Smooth muscle cell (in vitro differentiated cells): Measurements from ENCODE around the gene GPR141. TPM values are rescaled to one million over a fixed set of nuclear protein-coding genes. Genes with fewer than 3 reads are reported as not detected.

Experiments
- DNase-seq: peaks from one replicate; lab custom pipeline; 2025; ENCODE audit not compliant: unreplicated experiment; lab: John Stamatoyannopoulos, UW
- H2AFZ ChIP-seq: fragments of 200-600 bp; sonication (generic); 2 replicates; pipeline ENCODE4 v1.6.0; 2016; ENCODE audit warnings: antibody characterized with exemption, low read depth, mild to moderate bottlenecking
- H3F3A ChIP-seq: fragments of 200-600 bp; sonication (generic); 2 replicates; pipeline ENCODE4 v1.6.0; 2017; ENCODE audit warnings: antibody characterized with exemption, low read depth
- H3K27ac ChIP-seq: fragments of 200-600 bp; sonication (generic); 2 replicates; pipeline ENCODE4 v1.5.1; 2016; ENCODE audit warnings: low read depth, mild to moderate bottlenecking
- H3K27me3 ChIP-seq: fragments of 200-600 bp; sonication (generic); 2 replicates; pipeline ENCODE4 v1.6.1; 2016; ENCODE audit warnings: low read depth, mild to moderate bottlenecking
- H3K36me3 ChIP-seq: fragments of 200-600 bp; sonication (generic); 2 replicates; pipeline ENCODE4 v1.5.1; 2016; ENCODE audit warnings: low read depth
- H3K4me1 ChIP-seq: fragments of 200-600 bp; sonication (generic); 2 replicates; pipeline ENCODE4 v1.5.1; 2016; ENCODE audit warnings: low read depth
- H3K4me2 ChIP-seq: fragments of 200-600 bp; sonication (generic); 2 replicates; pipeline ENCODE4 v1.6.0; 2016; ENCODE audit warnings: mild to moderate bottlenecking
- H3K4me3 ChIP-seq: fragments of 200-600 bp; sonication (generic); 2 replicates; pipeline ENCODE4 v1.5.1; 2016; ENCODE audit warnings: mild to moderate bottlenecking
- H3K79me2 ChIP-seq: fragments of 200-600 bp; sonication (generic); 2 replicates; pipeline ENCODE4 v1.6.0; 2016; ENCODE audit warnings: low read depth, mild to moderate bottlenecking
- H3K9ac ChIP-seq: fragments of 200-600 bp; sonication (generic); 2 replicates; pipeline ENCODE4 v1.6.0; 2016; ENCODE audit warnings: low read depth
- H3K9me3 ChIP-seq: fragments of 200-600 bp; sonication (generic); replicated peaks from 2 replicates; pipeline ENCODE4 v1.5.1; 2016; ENCODE audit warnings: low read depth
- H4K20me1 ChIP-seq: fragments of 200-600 bp; sonication (generic); 2 replicates; pipeline ENCODE4 v1.6.0; 2016; ENCODE audit warnings: low read depth
- CTCF ChIP-seq: fragments of 200-600 bp; sonication (generic); IDR thresholded peaks from 2 replicates; pipeline ENCODE4 v1.5.1; 2017; ENCODE audit warnings: borderline replicate concordance, mild to moderate bottlenecking, antibody characterized with exemption; ENCODE audit not compliant: insufficient read depth, poor library complexity, severe bottlenecking
- WGBS: methylation state at CpG from one replicate; pipeline ENCODE4 v1.1.7; 2016; ENCODE audit warnings: low lambda C conversion rate; 5-methylcytosine and 5-hydroxymethylcytosine counted together
- polyA plus RNA-seq: library from polyadenylated mRNA; unstranded; fragments of >200 nt; fragmentation: Nextera tagmentation; extraction: Ambion mirVana; gene quantifications from 2 replicates; pipeline ENCODE4 v1.2.1, GENCODE V29; 2016
- total RNA-seq: library from RNA; depleted of rRNA; stranded (reverse); fragments of >200 nt; gene quantifications from 2 replicates; pipeline ENCODE4 v1.2.3, GENCODE V29; 2014

The GPR141 gene
- total and polyA plus RNA-seq, 2 experiments from 2014 or later = 2.5 TPM; not detected in 1

DNA sequence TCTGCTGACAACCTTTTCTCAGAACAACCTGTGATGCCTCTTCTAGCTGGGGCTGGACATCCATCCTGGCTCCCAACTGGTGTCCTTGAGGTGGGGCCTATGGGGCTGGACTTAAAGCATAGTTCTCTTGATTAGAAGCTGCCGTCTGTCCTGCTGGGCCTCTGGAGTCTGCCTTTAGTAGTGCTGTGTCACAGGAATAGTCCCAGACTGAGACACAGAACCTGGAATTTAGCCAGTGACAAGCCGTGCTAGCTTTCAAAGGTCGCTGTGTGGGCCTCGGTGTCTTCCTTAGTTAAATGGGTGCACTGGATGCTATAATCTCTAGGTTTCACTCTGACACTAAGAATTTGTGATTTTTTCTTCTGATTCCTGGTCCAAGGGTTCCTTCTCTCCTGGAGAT is 41.2 kb downstream of the GPR141 start:
- WGBS = 88% methylated on average over 4 of the region's 4 CpGs
- TF ChIP-seq CTCF = no peak
- Histone ChIP-seq H3K4me2 (no peak overlapping the region), H3K9me3 (no peaks in the 10 kb centered on the region), H3K4me3 (no peak overlapping the region), H3K27me3 (no peaks in the 10 kb centered on the region), H3K79me2 (no peaks in the 10 kb centered on the region), H2AFZ (no peak overlapping the region), H4K20me1 (no peaks in the 10 kb centered on the region), H3K36me3 (no peaks in the 10 kb centered on the region), H3K9ac (no peak overlapping the region), H3K4me1 (no peaks in the 10 kb centered on the region), H3F3A (no peaks in the 10 kb centered on the region), H3K27ac (no peak overlapping the region)
- DNase-seq = no peak

GRCh38 chr7:37726016-37726415 is 42.5 kb downstream of the GPR141 start:
- Histone ChIP-seq H3K27me3 (no peaks in the 10 kb centered on the region), H3K4me2 (no peak overlapping the region), H3F3A (no peaks in the 10 kb centered on the region), H3K4me1 (no peaks in the 10 kb centered on the region), H3K79me2 (no peaks in the 10 kb centered on the region), H3K36me3 (no peaks in the 10 kb centered on the region), H4K20me1 (no peaks in the 10 kb centered on the region), H3K9ac (no peak overlapping the region), H3K4me3 (no peak overlapping the region), H3K27ac (no peak overlapping the region), H3K9me3 (no peaks in the 10 kb centered on the region), H2AFZ (no peak overlapping the region)
- TF ChIP-seq CTCF = no peak
- DNase-seq = no peak
- 97% methylated on average over 1 of the region's 1 CpG for WGBS

- no peak overlapping the region for H3K27ac ChIP-seq
- H3F3A ChIP-seq = no peaks in the 10 kb centered on the region
- no peak for DNase-seq
- no peak overlapping the region for H3K4me2 ChIP-seq
- no peak for TF ChIP-seq CTCF
- H3K9ac ChIP-seq = no peak overlapping the region
- no peaks in the 10 kb centered on the region for H3K4me1 ChIP-seq
- 61% methylated on average over 1 of the region's 1 CpG for WGBS
- H4K20me1 ChIP-seq = no peaks in the 10 kb centered on the region
- H3K4me3 ChIP-seq = no peak overlapping the region
- no peaks in the 10 kb centered on the region for H3K36me3 ChIP-seq
- H2AFZ ChIP-seq = no peak overlapping the region
- no peaks in the 10 kb centered on the region for H3K27me3 ChIP-seq
- no peaks in the 10 kb centered on the region for H3K79me2 ChIP-seq
- H3K9me3 ChIP-seq = no peaks in the 10 kb centered on the region
These were observed 45.2 kb downstream of the GPR141 start for GRCh38 chr7:37728747-37729146.

DNA sequence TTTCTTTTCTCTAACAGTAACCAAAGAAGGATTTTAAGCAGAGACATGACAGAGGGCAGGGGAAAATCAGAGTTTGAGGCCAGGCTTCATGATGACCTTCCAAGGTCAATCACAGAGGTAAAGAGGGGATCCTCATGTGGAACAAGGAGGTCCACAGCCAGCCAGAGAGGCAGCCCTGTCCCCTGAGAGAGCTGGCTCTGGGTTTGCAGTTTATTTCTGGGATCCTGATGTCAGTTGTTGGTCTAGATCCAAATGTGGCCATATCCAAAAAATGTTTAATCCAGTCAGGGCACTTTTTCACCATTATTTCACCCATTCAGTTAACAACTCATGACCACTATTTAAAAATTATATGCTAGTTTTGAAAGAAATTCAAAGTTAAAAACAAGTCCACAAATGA is 45.6 kb downstream of the GPR141 start:
- DNase-seq = no peak
- no peak for TF ChIP-seq CTCF
- Histone ChIP-seq H3K4me1 (no peaks in the 10 kb centered on the region), H3K36me3 (no peaks in the 10 kb centered on the region), H3K79me2 (no peaks in the 10 kb centered on the region), H3K9ac (no peak overlapping the region), H3K9me3 (no peaks in the 10 kb centered on the region), H3F3A (no peaks in the 10 kb centered on the region), H4K20me1 (no peaks in the 10 kb centered on the region), H3K4me2 (no peak overlapping the region), H2AFZ (no peak overlapping the region), H3K4me3 (no peak overlapping the region), H3K27ac (no peak overlapping the region), H3K27me3 (no peaks in the 10 kb centered on the region)
